ENCODE measurements around the gene GJC1.
"Not testable (repeated sequence)": the region's sequence is repeated elsewhere in the genome, so short reads cannot be mapped to it uniquely, and the experiment has no call there.

GJC1 gene

GRCh38 chr17:44757918-44758413, 72.1 kb downstream of the GJC1 start:
- DNase-seq, result no peak

GRCh38 chr17:44757045-44757917, 72.8 kb downstream of the GJC1 start:
- no peak for DNase-seq

DNA sequence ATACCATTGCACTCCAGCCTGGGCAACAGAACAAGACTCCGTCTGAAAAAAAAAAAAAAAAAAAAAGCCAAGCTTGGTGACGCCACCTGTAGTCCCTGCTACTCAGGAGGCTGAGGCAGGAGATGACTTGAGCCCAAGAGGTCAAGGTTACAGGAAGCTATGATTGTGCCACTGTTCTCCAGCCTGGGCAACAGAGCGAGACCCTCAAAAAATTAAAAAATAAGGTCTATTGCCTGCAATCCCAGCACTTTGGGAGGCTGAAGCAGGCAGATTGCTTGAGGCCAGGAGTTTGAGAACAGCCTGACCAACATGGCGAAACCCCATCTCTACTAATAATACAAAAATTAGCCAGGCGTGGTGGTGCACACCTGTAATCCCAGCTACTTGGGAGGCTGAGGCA, 74.9 kb downstream of the GJC1 start:
- DNase-seq, result not testable (repeated sequence)

- DNase-seq, result no peak
These were observed 75.8 kb downstream of the GJC1 start for GRCh38 chr17:44754276-44754675.

DNA sequence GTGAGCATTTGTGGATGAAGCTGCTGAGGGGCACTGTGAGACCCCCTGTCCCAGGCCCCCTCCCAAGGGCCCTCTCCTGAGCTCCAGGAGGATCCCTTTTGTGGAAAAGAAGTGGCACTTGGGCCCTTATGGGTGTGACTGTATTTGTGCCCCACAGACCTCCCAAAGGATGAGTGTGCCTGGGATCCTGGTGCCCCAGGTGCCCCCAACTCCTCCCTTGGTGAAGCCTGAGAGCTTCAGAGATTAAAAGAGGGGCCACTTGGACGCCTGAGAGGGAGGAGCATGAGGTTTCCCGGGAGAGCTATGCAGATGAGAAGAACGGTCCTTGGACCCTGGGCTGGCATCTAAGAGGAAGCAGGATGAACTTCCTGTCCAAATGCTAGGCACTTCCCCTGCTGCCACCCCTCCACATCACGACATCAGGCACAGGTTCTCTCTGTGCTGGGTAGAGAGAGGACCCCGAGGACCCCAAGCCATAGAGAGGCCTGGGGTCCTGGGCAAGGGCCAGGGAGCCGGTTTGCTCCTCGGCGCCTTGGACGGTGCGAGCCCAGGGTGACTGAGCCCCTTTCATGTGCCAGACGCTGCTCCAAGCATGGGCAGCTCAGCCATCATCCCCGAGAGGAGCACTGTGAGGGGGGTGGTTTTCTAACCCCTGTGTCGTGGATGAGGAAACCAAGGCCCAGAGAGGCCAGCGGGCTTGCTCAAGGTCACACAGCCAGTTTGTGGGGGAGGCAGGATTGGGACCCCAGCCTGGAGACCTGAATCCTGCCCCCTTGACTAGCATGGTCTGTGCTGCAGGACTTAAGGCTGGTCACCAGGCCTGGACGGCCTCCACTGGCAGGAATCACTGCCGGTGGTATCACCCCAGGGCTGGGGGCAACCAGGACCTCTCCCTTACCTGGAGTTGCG, 76.9 kb downstream of the GJC1 start:
- DNase-seq, result no peak

DNA sequence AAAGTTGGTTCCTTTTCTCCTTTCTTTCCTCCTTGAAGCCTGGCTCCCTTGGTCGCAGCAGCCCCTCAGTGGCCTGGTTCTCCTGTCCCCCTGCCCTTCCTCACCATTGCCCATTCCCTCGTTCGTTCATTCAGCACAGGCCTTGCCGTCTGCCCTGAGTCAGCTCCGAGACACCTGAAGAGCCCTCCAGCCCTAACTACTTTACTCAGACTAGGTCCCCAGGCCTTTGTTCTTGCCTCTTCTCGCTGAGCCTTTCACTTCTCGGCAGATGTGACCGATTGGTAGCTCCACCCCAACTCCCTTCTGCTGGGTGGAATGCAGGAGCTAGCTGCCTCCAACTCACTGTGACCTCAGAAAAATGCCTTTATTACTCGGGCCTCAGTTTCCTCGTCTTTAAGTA, 78.3 kb downstream of the GJC1 start:
- DNase-seq, result no peak

DNA sequence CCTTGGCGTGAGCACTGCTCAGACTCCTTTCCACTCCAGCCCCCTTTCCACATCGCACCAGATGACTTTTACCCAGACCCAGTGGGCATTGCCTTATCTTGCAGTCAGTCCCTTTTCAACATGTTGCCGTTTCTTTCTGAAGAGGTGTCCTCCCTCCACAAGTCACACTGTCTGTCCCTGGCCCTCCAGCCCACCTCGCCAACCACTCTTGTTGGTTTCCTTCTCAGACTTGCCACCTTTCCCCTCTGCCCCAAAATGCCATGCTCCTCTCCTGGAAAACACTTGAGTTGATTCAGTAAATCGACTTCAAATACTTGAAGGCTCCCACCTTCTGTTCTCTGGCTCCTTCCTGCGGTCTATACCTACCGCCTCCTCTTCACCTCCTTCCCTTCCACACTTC, 78.8 kb downstream of the GJC1 start:
- DNase-seq, result no peak

DNA sequence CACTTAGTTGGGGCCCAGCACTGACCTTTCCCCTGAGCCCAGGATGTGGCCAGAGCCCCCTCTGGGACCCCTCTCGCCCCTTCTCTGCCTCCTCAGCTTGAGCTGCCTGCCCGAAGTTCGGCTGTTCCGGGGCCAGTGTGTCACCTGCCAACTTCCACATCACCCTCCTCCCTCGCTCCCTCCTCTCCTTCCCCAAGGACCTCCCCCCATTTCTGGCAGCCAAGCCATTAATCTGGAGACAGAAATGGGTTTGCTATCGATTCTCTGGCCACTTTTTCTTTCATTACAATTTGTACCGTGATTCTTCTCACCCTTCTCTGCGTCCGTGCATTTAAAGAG, 80.1 kb downstream of the GJC1 start:
- DNase-seq, result no peak

GRCh38 chr17:44749076-44749979, 80.8 kb downstream of the GJC1 start:
- no peak for DNase-seq

Data from stimulated activated CD8-positive, alpha-beta memory T cell treated with anti-CD3 and anti-CD28 coated beads, Interleukin-4, amount 100 ng/mL, for 48 hours (primary cell).